Neural progenitor cell (in vitro differentiated cells): ENCODE data around the gene CDK17. TPM values are rescaled to one million over a fixed set of nuclear protein-coding genes. Genes with fewer than 3 reads are reported as not detected.

ENCODE experiments used
- DNase-seq: peaks from one replicate; pipeline ENCODE4 v3.0.0-alpha.2; 2016; ENCODE audit warnings: low spot score
- H2AFZ ChIP-seq: fragments of 200-600 bp; sonication (generic); replicated peaks from 2 replicates; pipeline ENCODE4 v1.6.1; 2016; ENCODE audit warnings: antibody characterized with exemption
- H3F3A ChIP-seq: fragments of 200-600 bp; sonication (generic); 2 replicates; pipeline ENCODE4 v1.6.1; 2016; ENCODE audit warnings: antibody characterized with exemption, low read depth
- H3K27ac ChIP-seq: fragments of 200-600 bp; sonication (generic); 2 replicates; pipeline ENCODE4 v1.5.1; 2016; ENCODE audit warnings: mild to moderate bottlenecking
- H3K27me3 ChIP-seq: fragments of 200-600 bp; sonication (generic); 2 replicates; pipeline ENCODE4 v1.6.1; 2016; ENCODE audit warnings: mild to moderate bottlenecking, moderate library complexity
- H3K36me3 ChIP-seq: fragments of 200-600 bp; sonication (generic); 2 replicates; pipeline ENCODE4 v1.5.1; 2016
- H3K4me1 ChIP-seq: fragments of 200-600 bp; sonication (generic); 2 replicates; pipeline ENCODE4 v1.6.1; 2016; ENCODE audit warnings: mixed run types
- H3K4me2 ChIP-seq: fragments of 200-600 bp; sonication (generic); 2 replicates; pipeline ENCODE4 v1.6.1; 2016
- H3K4me3 ChIP-seq: fragments of 200-600 bp; sonication (generic); 2 replicates; pipeline ENCODE4 v1.5.1; 2016
- H3K79me2 ChIP-seq: fragments of 200-600 bp; sonication (generic); 2 replicates; pipeline ENCODE4 v1.6.1; 2016; ENCODE audit warnings: low read depth
- H3K9ac ChIP-seq: fragments of 200-600 bp; sonication (generic); 2 replicates; pipeline ENCODE4 v1.6.1; 2016
- H3K9me3 ChIP-seq: fragments of 200-600 bp; sonication (generic); 2 replicates; pipeline ENCODE4 v1.5.1; 2016; ENCODE audit warnings: low read depth
- H4K20me1 ChIP-seq: fragments of 200-600 bp; sonication (generic); 2 replicates; pipeline ENCODE4 v1.6.1; 2016; ENCODE audit warnings: low read depth
- H3K27ac Mint-ChIP-seq: 3 replicates; pipeline ENCODE4 v1.8.0; 2021; ENCODE audit warnings: mixed read lengths
- H3K27me3 Mint-ChIP-seq: 2 replicates; pipeline ENCODE4 v1.8.0; 2022; ENCODE audit warnings: low read depth, mild to moderate bottlenecking, inconsistent platforms, moderate library complexity, mixed read lengths; ENCODE audit not compliant: insufficient read depth
- H3K36me3 Mint-ChIP-seq: 3 replicates; pipeline ENCODE4 v1.8.0; 2021; ENCODE audit warnings: mixed read lengths
- H3K4me1 Mint-ChIP-seq: 3 replicates; pipeline ENCODE4 v1.8.0; 2021; ENCODE audit warnings: mixed read lengths
- H3K4me3 Mint-ChIP-seq: 3 replicates; pipeline ENCODE4 v1.8.0; 2021; ENCODE audit warnings: mild to moderate bottlenecking, moderate library complexity, mixed read lengths
- H3K9me3 Mint-ChIP-seq: 3 replicates; pipeline ENCODE4 v1.8.0; 2020; ENCODE audit warnings: mixed read lengths
- EZH2 ChIP-seq: fragments of 200-600 bp; sonication (generic); IDR thresholded peaks from 2 replicates; pipeline ENCODE4 v1.6.1; 2017; ENCODE audit warnings: antibody characterized with exemption, mild to moderate bottlenecking, moderate library complexity
- EZH2phosphoT487 ChIP-seq: fragments of 200-600 bp; sonication (generic); IDR thresholded peaks from 2 replicates; pipeline ENCODE4 v1.6.1; 2017; ENCODE audit warnings: antibody characterized with exemption
- total RNA-seq: library from RNA; depleted of rRNA; stranded (reverse); fragments of >200 nt; gene quantifications from 2 replicates; pipeline ENCODE4 v1.2.3, GENCODE V29; 2015; ENCODE audit warnings: low replicate concordance
- TF ChIP-seq, protein P1 (sequence below): fragments of 200-600 bp; sonication (generic); IDR thresholded peaks from 2 replicates; pipeline ENCODE4 v1.5.1; 2017; ENCODE audit warnings: antibody characterized with exemption, mild to moderate bottlenecking

CDK17 gene
- total RNA-seq, 1 donor from 2014 or later = 61.2 TPM

DNA sequence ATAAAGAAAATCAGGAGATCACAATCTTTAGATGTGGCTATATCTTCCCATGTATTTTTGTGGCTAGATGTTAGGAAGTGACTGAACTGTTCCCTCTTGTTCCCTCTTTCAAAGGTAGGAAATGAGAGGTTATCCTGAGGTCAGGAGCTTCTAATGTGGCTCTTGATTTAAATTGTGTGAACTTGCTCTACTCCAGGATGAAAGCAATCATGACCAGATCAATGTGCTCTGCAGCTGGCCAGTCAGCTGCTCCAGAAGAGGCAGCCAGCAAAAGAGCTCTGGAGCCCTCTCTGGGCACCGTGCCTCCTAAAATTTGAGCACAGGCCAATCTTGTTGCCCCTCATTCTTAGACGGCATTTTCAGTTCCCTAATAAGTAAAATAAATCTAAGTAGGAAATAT is 32.0 kb downstream of the CDK17 start:
- Mint-ChIP-seq H3K36me3 (peaks cover 12% of the 10 kb centered on the region), H3K27me3 (peaks cover 2% of the 10 kb centered on the region), H3K27ac (no peak overlapping the region), H3K4me3 (no peak overlapping the region), H3K9me3 (peaks cover 7% of the 10 kb centered on the region), H3K4me1 (peaks cover 36% of the 10 kb centered on the region)
- Histone ChIP-seq H3K36me3 (no peaks in the 10 kb centered on the region), H2AFZ (no peak overlapping the region), H3F3A (peaks cover 11% of the 10 kb centered on the region), H4K20me1 (peaks cover 21% of the 10 kb centered on the region), H3K4me2 (no peak overlapping the region), H3K4me3 (no peak overlapping the region), H3K4me1 (peaks cover 41% of the 10 kb centered on the region), H3K27ac (no peak overlapping the region), H3K79me2 (peaks cover 100% of the 10 kb centered on the region), H3K9me3 (no peaks in the 10 kb centered on the region), H3K9ac (no peak overlapping the region), H3K27me3 (no peaks in the 10 kb centered on the region)
- TF ChIP-seq EZH2 = no peak
- TF ChIP-seq EZH2phosphoT487 = no peak
- TF ChIP-seq, protein P1, sequence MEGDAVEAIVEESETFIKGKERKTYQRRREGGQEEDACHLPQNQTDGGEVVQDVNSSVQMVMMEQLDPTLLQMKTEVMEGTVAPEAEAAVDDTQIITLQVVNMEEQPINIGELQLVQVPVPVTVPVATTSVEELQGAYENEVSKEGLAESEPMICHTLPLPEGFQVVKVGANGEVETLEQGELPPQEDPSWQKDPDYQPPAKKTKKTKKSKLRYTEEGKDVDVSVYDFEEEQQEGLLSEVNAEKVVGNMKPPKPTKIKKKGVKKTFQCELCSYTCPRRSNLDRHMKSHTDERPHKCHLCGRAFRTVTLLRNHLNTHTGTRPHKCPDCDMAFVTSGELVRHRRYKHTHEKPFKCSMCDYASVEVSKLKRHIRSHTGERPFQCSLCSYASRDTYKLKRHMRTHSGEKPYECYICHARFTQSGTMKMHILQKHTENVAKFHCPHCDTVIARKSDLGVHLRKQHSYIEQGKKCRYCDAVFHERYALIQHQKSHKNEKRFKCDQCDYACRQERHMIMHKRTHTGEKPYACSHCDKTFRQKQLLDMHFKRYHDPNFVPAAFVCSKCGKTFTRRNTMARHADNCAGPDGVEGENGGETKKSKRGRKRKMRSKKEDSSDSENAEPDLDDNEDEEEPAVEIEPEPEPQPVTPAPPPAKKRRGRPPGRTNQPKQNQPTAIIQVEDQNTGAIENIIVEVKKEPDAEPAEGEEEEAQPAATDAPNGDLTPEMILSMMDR = no peak
- DNase-seq = no peak

DNA sequence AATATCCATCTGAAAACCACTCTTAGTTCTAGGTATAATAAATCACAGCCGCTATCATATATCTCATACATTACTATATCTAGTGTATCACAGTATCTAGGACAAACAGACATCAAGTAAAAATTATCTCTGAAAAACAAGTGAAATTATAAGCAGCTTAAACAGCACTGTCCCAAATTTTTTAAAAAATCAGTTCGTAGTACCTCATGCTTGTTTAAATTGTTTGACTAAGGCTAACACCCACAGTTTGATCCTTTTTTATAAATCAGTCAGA is 33.9 kb downstream of the CDK17 start:
- Histone ChIP-seq H3K9me3 (no peaks in the 10 kb centered on the region), H3K9ac (no peak overlapping the region), H2AFZ (no peak overlapping the region), H3K4me3 (no peak overlapping the region), H3F3A (peaks cover 5% of the 10 kb centered on the region), H3K27me3 (no peaks in the 10 kb centered on the region), H3K36me3 (no peaks in the 10 kb centered on the region), H3K27ac (no peak overlapping the region), H3K4me1 (peaks cover 31% of the 10 kb centered on the region), H4K20me1 (peaks cover 12% of the 10 kb centered on the region), H3K4me2 (no peak overlapping the region), H3K79me2 (peaks cover 100% of the 10 kb centered on the region)
- Mint-ChIP-seq H3K27ac (no peak overlapping the region), H3K27me3 (peaks cover 2% of the 10 kb centered on the region), H3K4me3 (no peak overlapping the region), H3K36me3 (peaks cover 16% of the 10 kb centered on the region), H3K4me1 (peaks cover 26% of the 10 kb centered on the region), H3K9me3 (peaks cover 7% of the 10 kb centered on the region)
- TF ChIP-seq EZH2 (no peak), EZH2phosphoT487 (no peak)
- TF ChIP-seq, protein P1 = no peak
- DNase-seq = no peak

DNA sequence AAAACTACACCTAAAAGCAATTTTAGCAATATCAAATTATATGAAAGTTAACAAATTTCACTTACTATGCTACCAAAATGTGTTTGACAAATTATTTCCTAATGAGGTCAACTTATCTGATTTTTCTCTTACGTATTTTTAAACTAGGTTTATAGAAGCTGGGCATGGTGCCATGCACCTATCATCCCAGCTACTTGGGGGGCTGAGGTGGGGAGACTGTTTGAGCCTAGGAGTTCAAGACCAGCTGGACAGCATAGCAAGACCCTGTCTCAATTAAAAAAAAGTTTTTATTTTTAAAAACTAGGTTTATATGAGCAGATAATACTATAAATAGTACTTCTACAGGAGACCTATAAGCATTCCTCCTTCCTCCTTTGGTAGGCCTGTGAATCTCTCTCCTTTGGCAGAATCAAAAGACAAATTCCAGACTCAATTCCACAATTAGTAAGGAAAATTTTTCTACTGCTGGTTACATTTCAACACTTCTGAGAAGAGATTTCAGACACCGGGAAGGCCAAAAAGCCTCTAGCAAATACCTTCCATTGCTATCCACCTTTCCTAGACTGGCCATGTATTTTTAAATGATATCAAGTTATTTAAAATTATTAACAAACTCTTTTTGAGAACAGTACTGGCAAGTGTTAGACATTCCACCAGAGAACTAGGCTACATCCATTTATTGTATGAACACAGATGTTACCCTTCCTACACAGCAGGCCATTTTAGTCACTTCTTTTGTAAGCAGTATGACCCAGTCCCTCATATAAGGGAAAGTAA is 34.4 kb downstream of the CDK17 start:
- peaks cover 5% of the 10 kb centered on the region for H3F3A ChIP-seq
- Mint-ChIP-seq H3K4me3 (no peak overlapping the region), H3K4me1 (peaks cover 26% of the 10 kb centered on the region), H3K9me3 (peaks cover 7% of the 10 kb centered on the region), H3K36me3 (peaks cover 16% of the 10 kb centered on the region), H3K27ac (no peak overlapping the region), H3K27me3 (peaks cover 2% of the 10 kb centered on the region)
- H3K27ac ChIP-seq = no peak overlapping the region
- TF ChIP-seq, protein P1 = no peak
- TF ChIP-seq EZH2phosphoT487 (no peak), EZH2 (no peak)
- no peak overlapping the region for H2AFZ ChIP-seq
- H3K9me3 ChIP-seq = no peaks in the 10 kb centered on the region
- no peaks in the 10 kb centered on the region for H3K36me3 ChIP-seq
- no peak overlapping the region for H3K4me3 ChIP-seq
- no peak overlapping the region for H3K9ac ChIP-seq
- H3K4me2 ChIP-seq = no peak overlapping the region
- peaks cover 31% of the 10 kb centered on the region for H3K4me1 ChIP-seq
- peaks cover 7% of the 10 kb centered on the region for H4K20me1 ChIP-seq
- H3K79me2 ChIP-seq = peaks cover 100% of the 10 kb centered on the region
- no peaks in the 10 kb centered on the region for H3K27me3 ChIP-seq
- no peak for DNase-seq
